Body of pancreas (tissue), 4 donors: ENCODE data around the gene RTN4RL2. TPM values are rescaled to one million over a fixed set of nuclear protein-coding genes. Genes with fewer than 3 reads are reported as not detected.
A peak's percentile ranks its signal among the peaks of the same experiment; 100 is the strongest.

ENCODE experiments used
- ATAC-seq: fragments of 150-250 bp; one replicate; pipeline ENCODE4 v1.9.1; 2016
- DNase-seq, 4 donors: peaks; one replicate each; pipeline ENCODE4 v3.0.0-alpha.2; 2019
- H3K27ac ChIP-seq, 4 donors: fragments of 200-600 bp; sonication (generic); 1 replicate in 3 of 4; 2 replicates in 1 of 4; pipeline versions ENCODE4 v1.5.1 to v1.6.1; 2016 to 2019; ENCODE audit warnings: mild to moderate bottlenecking in 1 of 4, mixed read lengths in 1 of 4, moderate library complexity in 1 of 4
- H3K27me3 ChIP-seq, 2 donors: fragments of 200-600 bp; sonication (generic); one replicate each; pipeline ENCODE4 v1.6.0; 2016; ENCODE audit warnings: mild to moderate bottlenecking in 1 of 2
- H3K36me3 ChIP-seq, 2 donors: fragments of 200-600 bp; sonication (generic); replicated peaks in 1 of 2; 2 replicates each; pipeline ENCODE4 v1.5.1; 2016; ENCODE audit warnings: low read depth in 2 of 2; ENCODE audit not compliant: insufficient read depth in 1 of 2
- H3K4me1 ChIP-seq: fragments of 200-600 bp; sonication (generic); one replicate; pipeline ENCODE4 v1.6.0; 2016
- H3K4me3 ChIP-seq, 2 donors: fragments of 200-600 bp; sonication (generic); 1 replicate in 1 of 2; 2 replicates in 1 of 2; pipeline ENCODE4 v1.5.1; 2016 to 2019
- H3K9me3 ChIP-seq, 3 donors: fragments of 200-600 bp; sonication (generic); 1 replicate in 2 of 3; 2 replicates in 1 of 3; pipeline ENCODE4 v1.5.1; 2016
- POLR2A ChIP-seq, 3 donors: fragments of 450-650 bp; IDR thresholded peaks; one replicate each; pipeline ENCODE4 v1.6.1; 2016; ENCODE audit warnings: antibody characterized with exemption in 3 of 3, mild to moderate bottlenecking in 2 of 3
- WGBS, 2 donors: methylation state at CpG; one replicate each; pipeline ENCODE4 v1.1.5; 2017; 5-methylcytosine and 5-hydroxymethylcytosine counted together
- intact Hi-C: fragments of 100-400 bp; cut with DNase I; formaldehyde crosslinking; loops from one replicate; pipeline ENCODE4 v1.15.1; 2023
- total RNA-seq, 2 donors: library from RNA; depleted of rRNA; stranded (reverse); fragments of >200 nt; gene quantifications; one replicate each; pipeline ENCODE4 v1.1.0, GENCODE V29; 2016
- TF ChIP-seq, protein P1 (sequence below), 7 experiments: fragments of 450-650 bp in 4 of 7; fragments of 200-600 bp in 3 of 7; sonication (generic) in 3 of 7; IDR thresholded peaks; one replicate each; pipeline ENCODE4 v1.5.1; 2016 to 2019; ENCODE audit warnings: antibody characterized with exemption in 7 of 7

The RTN4RL2 gene
- total RNA-seq, 2 donors from 2014 or later, result 0.99 to 3.4 TPM

- Histone ChIP-seq H3K27me3 (no peaks in the 10 kb centered on the region), H3K36me3 (no peaks in the 10 kb centered on the region), H3K4me1 (peaks cover 53% of the 10 kb centered on the region), H3K27ac (peak overlapping the region in 3 of 4 donors; percentile 31 to 95 (median 78)), H3K9me3 (no peaks in the 10 kb centered on the region), H3K4me3 (no peak overlapping the region)
- WGBS, 2 donors, result 37 to 44% methylated on average over 6 of the region's 6 CpGs
- DNase-seq, result no peak
- TF ChIP-seq, protein P1, sequence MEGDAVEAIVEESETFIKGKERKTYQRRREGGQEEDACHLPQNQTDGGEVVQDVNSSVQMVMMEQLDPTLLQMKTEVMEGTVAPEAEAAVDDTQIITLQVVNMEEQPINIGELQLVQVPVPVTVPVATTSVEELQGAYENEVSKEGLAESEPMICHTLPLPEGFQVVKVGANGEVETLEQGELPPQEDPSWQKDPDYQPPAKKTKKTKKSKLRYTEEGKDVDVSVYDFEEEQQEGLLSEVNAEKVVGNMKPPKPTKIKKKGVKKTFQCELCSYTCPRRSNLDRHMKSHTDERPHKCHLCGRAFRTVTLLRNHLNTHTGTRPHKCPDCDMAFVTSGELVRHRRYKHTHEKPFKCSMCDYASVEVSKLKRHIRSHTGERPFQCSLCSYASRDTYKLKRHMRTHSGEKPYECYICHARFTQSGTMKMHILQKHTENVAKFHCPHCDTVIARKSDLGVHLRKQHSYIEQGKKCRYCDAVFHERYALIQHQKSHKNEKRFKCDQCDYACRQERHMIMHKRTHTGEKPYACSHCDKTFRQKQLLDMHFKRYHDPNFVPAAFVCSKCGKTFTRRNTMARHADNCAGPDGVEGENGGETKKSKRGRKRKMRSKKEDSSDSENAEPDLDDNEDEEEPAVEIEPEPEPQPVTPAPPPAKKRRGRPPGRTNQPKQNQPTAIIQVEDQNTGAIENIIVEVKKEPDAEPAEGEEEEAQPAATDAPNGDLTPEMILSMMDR (IDR thresholded peaks at IDR 0.05), result no peak
- TF ChIP-seq POLR2A (IDR thresholded peaks at IDR 0.05), result no peak
- intact Hi-C loops, result no loop called here
- ATAC-seq, result no peak
These were observed 51.6 kb downstream of the RTN4RL2 start for GRCh38 chr11:57511741-57512430.

GRCh38 chr11:57512646-57513451, 52.5 kb downstream of the RTN4RL2 start:
- TF ChIP-seq POLR2A (IDR thresholded peaks at IDR 0.05), result no peak
- TF ChIP-seq, protein P1 (IDR thresholded peaks at IDR 0.05), result no peak
- intact Hi-C loops, result no loop called here
- Histone ChIP-seq H3K4me3 (peak overlapping the region in 1 of 2 donors; percentile 90), H3K36me3 (no peaks in the 10 kb centered on the region), H3K27ac (peak overlapping the region in 3 of 4 donors; percentile 78 to 95 (median 95)), H3K27me3 (no peaks in the 10 kb centered on the region), H3K4me1 (peaks cover 46% of the 10 kb centered on the region), H3K9me3 (no peaks in the 10 kb centered on the region)
- 35 to 53% methylated on average over 12 of the region's 12 CpGs for WGBS, 2 donors
- no peak for ATAC-seq
- DNase-seq, result no peak

DNA sequence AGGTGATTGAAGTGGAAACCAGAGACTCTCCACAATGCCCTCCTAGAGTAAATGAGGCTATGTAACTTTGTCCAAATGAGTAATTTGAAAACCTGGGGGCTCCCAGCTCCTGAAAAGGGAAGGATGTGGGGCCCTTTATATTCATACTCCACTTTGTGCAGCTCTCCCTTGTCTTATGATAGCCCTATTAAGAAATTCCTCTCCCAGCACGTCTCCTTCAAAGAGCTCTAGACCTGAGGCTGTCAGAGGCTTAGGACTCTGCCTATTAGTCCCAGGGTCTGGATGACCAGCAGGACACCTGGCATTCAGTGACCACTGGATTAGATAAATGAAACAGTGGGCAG, 53.1 kb downstream of the RTN4RL2 start:
- ATAC-seq (no peak), DNase-seq (no peak)
- Histone ChIP-seq H3K4me1 (peaks cover 40% of the 10 kb centered on the region), H3K4me3 (peak overlapping the region; percentile 90 to 92), H3K36me3 (no peaks in the 10 kb centered on the region), H3K27ac (peak overlapping the region; percentile 78 to 95 (median 92)), H3K27me3 (no peaks in the 10 kb centered on the region), H3K9me3 (no peaks in the 10 kb centered on the region)
- 13 to 22% methylated on average over 1 of the region's 1 CpG for WGBS, 2 donors
- intact Hi-C loops, result no loop called here
- TF ChIP-seq, protein P1 (IDR thresholded peaks at IDR 0.05), result no peak
- TF ChIP-seq POLR2A (IDR thresholded peaks at IDR 0.05), result no peak

GRCh38 chr11:57513911-57514537, 53.7 kb downstream of the RTN4RL2 start:
- ATAC-seq (peak; percentile 69), DNase-seq (peak; percentile 70 to 77 (median 73))
- intact Hi-C loops, result no loop called here
- H3K27me3 ChIP-seq, result no peaks in the 10 kb centered on the region
- H3K27ac ChIP-seq, result peak overlapping the region; percentile 78 to 95 (median 92)
- TF ChIP-seq, protein P1 (IDR thresholded peaks at IDR 0.05), result peak in 1 of 7 experiments; percentile 10
- peak in 1 of 3 donors; percentile 61 for TF ChIP-seq POLR2A (IDR thresholded peaks at IDR 0.05)
- H3K36me3 ChIP-seq, result no peaks in the 10 kb centered on the region
- WGBS, 2 donors, result 0 to 3% methylated on average over 8 to 29 of the region's 35 CpGs
- peaks cover 34% of the 10 kb centered on the region for H3K4me1 ChIP-seq
- peak overlapping the region; percentile 90 to 92 for H3K4me3 ChIP-seq
- no peaks in the 10 kb centered on the region for H3K9me3 ChIP-seq
